ENCODE results near the gene TMEM248. TPM values are rescaled to one million over a fixed set of nuclear protein-coding genes. Genes with fewer than 3 reads are reported as not detected.
"Not testable (repeated sequence)": the region's sequence is repeated elsewhere in the genome, so short reads cannot be mapped to it uniquely, and the experiment has no call there.

The TMEM248 gene, protein sequence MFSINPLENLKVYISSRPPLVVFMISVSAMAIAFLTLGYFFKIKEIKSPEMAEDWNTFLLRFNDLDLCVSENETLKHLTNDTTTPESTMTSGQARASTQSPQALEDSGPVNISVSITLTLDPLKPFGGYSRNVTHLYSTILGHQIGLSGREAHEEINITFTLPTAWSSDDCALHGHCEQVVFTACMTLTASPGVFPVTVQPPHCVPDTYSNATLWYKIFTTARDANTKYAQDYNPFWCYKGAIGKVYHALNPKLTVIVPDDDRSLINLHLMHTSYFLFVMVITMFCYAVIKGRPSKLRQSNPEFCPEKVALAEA
- 154 TPM in 2 replicates for total RNA-seq
- 77.8 TPM for polyA plus RNA-seq (2012)

DNA sequence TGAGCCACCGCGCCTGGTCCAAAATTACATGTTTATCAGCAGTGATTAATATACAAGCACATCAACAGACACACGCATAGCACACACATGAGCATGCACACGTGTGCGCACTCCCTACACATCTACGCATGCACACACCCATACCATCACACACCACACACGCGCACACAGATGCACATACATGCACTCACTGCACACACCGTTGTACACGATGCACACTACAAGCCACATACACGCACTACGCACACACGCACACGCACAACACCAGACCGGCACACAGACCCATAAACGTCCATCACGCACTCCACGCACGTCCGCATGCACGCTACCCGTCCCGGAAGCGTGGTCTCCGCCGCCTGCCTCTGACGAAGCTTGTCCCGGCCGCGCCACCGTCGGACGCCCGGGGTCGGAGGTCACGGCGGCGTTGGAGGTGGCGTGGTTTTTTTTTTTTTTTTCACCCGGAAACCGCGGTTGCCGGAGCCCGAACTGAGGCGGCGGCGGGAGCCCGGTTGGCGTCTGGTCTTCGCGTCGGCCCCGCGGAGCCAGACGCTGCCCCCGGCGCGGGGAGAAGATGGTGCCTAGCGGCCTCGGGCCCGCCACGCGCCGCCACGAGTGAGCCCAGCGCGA lies at the start of gene TMEM248:
Gene TMEM248 (plus strand): TSS at position 457 of the 627 bp plus-strand sequence. CDS start 20,641 bp downstream, outside the sequence.
- peak; percentile 94 for DNase-seq (ENCODE audit: low read depth)

DNA sequence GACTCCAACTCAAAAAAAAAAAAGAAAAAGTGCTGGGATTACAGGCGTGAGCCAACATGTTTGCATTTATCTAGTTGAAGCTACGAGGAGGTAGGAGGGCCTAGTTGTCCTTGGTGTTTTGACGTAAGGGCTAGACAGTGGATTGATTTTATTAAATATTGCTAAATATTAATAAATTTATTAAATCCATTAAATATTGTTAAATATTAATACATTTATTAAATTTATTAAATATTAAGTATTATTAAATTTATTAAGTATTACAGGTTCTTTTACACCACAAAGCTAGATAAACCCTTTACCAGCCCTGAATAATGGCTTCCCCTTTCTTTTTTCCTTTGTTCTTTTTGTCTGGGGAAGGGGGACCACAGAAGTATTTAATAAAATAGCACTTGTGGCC lies 47.5 kb upstream of the TMEM248 start:
- no peak for DNase-seq (ENCODE audit: low read depth)

DNA sequence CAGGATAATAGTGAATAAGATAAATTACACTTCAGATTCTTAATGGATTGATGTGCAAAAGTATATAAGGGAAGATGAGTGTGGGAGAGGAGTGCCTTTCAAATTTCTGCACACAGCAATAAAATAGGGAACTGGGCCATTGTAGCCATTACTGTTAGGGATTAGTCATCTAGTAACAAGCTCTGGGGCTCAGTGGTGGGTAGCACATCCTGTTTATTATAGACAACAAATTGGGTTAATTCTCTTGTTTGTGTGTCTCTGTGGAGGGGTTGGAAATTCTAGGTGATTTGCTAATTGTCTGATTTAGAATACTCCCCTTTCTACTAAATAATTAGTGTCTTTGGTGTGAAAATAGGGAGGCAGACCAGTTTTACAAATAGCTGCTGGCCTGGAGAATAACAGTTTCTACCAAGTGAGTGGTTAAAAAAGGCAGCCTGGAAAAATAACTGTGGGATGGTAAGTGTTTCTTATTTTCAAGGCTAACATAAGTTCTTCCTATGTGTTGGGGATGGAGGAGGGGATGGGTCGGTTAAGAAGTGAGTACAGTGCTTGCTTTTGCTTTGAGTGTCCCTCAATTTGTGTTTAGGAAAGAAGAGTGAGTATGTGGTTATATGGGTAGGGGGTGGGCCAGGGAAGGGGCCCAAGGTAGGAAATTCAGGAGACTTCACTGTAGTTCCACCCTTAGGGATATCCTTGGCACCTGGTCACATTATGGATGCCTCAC lies 43.3 kb upstream of the TMEM248 start:
- no peak for DNase-seq (ENCODE audit: low read depth)

DNA sequence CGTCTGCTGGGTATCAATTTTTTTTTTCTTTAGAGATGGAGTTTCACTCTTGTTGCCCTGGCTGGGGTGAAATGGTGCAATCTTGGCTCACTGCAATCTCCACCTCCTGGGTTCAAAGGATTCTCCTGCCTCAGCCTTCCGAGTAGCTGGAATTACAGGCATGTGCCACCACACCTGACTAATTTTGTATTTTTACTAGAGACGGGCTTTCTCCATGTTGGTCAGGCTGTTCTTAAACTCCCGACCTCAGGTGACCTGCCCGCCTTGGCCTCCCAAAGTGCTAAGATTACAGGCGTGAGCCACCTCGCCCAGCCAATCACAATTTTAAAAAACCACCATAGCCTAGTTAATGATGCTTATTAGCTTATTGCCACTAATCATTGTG lies 42.7 kb upstream of the TMEM248 start:
- DNase-seq (ENCODE audit: low read depth): not testable (repeated sequence)

DNA sequence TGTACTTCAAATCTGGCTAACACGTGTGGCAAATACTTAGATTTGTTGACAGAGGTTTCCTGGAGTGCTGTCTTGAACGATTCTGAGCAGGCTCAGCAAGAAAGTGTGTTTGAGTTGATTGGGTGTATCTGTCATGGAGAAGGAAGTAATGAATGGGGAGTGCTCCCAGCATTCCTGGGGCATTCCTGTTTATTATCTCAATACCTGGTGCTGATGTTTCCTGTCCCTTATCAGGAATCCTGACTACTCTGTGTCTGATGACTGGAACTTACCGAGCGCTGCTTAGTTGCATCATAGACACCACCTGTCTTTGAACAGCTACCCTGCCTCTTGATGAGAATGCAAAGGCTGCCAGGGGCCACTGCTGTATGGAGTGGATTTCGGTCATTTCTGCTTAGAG lies 41.0 kb upstream of the TMEM248 start:
- no peak for DNase-seq (ENCODE audit: low read depth)

DNA sequence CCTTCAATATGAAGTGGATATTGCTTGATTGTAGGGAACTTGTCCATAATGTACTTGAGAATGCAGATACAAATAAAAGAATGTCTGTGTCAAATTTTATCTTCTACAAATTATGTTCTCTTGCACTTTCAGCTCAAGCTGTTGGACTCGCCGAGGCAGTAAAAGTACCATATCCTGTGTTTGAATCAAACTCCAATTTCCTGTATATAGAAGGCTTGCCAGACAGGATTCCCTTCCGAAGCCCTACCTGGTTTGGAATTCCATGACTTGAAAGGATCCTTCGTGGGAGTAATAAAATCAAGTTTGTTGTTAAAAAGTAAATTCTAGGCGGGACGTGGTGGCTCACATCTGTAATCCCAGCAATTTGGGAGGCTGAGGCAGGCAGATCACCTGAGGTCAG lies 40.4 kb upstream of the TMEM248 start:
- DNase-seq (ENCODE audit: low read depth): not testable (repeated sequence)

DNA sequence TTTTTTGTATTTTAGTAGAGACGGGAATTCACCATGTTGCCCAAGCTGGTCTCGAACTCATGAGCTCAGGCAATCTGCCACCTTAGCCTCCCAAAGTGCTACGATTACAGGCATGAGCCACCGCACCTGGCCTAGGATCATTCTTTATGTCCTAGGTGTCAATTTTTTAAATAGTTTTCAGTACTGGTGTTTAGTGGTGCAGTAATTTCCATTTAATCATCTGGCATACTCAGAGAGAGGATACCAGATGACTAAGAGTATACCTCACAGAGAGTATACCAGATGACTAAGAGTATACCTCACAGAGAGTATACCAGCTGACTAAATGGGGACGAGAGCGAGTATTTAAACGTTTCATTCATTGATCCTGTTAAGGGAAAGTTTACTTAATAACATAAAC lies 37.3 kb upstream of the TMEM248 start:
- no peak for DNase-seq (ENCODE audit: low read depth)

DNA sequence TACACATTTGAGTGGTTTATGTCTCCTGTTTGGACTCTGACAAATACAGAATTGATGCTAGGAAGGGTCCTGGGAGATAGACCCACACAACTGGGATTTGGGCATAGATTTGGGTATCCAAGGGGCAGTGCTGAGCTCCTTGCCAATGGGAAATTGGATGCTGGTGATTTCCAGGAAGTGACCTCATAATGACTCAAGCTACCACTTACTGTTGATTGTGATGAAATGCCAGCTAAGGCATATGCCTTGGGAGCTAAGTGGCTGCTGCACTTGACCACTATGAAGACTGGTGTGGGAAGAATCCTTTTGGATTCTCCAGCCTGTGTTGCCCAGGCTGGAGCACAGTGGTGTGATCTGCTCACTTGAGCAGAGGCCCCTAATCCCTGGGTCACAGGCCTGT lies 36.5 kb upstream of the TMEM248 start:
- DNase-seq (ENCODE audit: low read depth): not testable (repeated sequence)

DNA sequence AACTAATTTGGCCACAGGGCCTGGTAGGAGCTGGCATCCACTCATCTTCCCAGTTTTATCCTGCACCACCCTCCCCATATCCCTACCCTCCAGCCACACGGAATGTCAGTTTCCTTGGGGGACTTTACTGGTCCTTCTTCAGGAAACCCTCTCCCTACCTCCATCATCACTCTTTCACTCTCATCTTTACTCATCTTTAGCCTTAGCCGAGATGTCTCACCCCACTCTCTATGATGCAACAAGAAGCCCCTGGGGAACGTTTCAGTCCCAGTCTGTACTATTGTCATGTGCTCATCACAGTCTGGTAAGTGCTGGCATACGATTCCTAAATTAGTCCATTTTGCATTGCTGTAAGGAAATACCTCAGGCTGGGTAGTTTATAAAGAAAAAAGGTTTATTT lies 34.9 kb upstream of the TMEM248 start:
- no peak for DNase-seq (ENCODE audit: low read depth)

DNA sequence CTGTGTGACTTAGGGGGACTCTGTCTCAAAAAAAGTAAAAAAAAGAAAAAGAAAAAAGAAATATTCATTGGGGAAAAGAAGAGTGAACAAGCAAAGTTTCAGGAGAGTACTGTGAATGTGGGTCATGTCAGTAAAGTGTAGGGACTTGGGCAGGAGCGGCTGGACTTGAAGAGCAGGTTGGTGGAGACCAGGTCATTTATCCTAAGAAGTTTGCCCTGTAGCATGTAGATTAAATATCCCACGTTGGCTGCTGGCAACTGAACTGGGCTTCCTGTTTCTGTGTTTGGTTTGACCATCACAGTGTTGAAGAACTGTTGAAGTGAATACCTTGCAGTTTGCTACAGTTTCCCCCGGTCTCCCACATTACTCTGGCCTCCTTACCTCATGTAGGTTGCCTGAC lies 32.8 kb upstream of the TMEM248 start:
- not testable (repeated sequence) for DNase-seq (ENCODE audit: low read depth)

DNA sequence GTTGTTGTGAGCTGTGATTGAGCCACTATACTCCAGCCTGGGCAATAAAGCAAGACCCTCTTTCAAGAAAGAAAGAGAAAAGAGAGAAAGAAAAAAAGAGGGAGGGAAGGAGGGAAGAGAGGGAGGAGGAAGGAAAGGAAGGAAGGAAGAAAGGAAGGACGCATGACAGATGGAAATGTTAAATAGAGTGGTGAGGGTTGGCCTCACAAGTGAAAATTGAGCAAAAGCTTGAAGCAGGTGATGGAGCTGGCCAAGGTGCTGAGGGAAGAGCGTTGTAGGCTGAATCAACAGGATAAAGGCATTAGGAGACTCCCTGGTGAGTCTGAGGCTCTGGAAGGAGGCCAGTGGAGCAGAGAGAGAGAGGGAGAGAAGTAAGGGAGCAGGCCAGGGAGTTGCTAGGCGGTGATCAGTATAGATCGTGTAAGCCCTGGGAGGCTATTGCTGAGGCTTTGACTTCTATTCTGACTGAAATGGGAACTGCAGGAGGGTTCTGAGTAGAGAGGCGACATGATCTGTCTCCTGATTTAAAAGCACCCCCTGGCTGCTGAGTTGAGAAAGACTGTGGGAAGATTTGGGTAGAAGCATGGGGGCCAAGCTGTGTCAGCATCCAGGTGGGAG lies 26.5 kb upstream of the TMEM248 start:
- DNase-seq (ENCODE audit: low read depth): peak; percentile 28

DNA sequence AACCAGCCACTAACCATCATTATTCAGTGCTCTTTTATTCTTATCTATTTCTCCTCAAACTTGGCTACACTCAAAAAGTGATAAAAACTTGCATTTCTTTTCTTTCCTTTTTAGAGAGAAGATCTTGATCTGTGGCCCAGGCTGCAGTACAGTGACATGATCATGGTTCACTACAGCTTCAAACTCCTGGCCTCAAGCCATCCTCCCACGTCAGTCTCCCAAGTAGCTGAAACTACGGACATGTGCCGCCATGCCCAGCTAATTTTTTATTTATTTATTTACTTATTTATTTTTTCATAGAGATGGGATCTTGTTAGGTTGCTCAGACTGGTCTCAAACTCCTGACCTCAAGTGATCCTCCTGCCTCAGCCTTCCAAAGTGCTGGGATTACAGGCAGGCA lies 24.6 kb upstream of the TMEM248 start:
- DNase-seq (ENCODE audit: low read depth): no peak

DNA sequence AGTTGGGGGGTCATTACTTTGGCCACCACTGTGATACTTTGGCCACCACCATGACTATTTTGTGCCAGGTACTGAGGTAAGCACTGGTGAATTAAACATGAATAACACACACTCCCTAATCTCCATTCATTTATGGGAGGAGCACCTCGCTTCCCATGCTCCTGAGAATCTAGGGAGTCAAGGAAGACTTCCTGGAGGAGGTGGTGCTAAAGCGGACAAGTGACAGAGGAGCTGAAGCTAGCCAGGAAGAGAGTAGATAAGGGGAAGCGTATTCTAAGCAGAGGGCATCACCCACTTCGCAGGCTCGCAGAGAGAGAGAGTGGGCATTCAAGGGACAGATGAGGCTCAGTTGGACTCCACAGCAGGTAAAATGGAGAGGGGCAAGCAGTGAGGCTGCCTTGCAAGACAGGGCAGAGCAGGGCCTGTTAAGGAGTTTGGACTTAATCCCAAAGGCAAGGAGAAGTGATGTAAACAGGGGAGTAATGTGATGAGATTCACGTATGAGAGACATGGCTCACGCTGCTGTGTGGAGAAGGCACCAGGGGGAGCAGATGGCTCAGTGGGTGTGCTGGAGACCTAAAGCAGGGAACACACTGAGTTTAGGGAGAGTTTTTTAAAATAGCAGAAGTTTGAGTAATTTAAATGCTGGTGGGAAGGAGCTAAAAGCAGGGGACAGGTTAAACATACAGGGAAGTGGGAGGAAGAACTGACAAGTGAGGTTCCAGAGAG lies 21.3 kb upstream of the TMEM248 start:
- DNase-seq (ENCODE audit: low read depth): no peak

DNA sequence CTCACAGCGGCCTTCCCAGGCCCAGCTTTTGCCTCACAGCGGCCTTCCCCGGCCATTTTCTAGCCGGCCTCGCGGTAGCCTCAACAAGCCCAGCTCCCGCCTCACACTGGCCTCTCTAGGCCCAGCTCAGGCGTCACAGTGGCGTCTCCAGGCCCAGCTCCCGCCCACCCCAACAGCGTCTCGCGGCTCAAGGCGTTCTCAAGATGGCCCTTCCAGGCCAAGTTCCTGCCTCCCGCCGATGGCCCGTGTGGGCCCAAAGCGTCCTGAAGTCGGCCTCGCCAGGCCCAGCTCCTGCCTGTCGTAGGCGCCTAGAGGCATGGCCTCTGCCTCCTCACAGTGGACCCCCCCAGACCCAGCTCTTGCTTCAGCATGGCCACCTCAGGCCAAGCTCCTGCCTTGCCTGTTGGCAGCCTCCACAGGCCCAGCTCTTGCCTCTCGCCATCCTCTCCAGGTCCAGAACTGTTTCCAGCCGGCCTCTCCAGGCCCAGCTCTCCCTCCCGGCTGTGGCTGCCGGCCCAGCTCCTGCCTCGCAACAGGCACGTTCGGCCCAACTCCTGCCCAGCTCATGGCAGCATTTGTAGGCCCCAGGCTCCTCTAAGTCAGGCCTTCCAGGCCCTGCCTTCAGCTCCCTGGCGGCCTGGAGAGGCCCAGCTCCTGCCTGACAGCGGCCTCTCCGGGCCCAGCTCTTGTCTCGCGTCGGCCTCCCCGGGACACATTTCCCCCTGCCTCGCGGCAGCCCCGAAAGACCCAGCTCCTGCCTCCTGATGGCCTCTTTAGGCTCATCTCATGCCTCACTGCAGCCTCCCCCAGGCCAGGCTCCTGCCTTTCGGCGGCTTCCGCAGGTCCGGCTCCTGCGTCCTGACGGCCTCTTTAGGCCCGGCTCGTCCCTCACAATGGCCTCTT lies 18.8 kb upstream of the TMEM248 start:
- no peak for DNase-seq (ENCODE audit: low read depth)

DNA sequence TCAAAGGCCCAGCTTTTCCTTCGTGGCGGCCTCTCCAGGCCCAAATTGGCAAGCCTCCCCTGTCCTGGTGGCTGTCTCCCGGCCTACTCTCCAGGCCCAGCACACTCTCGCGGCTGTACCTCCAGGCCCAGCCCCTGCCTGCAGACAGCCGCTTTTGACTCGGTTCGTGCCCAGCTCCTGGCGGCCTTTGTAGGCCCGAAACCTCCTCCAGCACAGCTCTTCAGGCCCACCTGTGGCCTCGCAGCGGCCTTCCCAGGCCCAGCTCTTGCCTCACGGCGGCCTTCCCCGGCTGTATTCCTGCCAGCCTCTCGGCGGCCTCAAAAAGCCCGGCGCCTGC lies 18.2 kb upstream of the TMEM248 start:
- no peak for DNase-seq (ENCODE audit: low read depth)

DNA sequence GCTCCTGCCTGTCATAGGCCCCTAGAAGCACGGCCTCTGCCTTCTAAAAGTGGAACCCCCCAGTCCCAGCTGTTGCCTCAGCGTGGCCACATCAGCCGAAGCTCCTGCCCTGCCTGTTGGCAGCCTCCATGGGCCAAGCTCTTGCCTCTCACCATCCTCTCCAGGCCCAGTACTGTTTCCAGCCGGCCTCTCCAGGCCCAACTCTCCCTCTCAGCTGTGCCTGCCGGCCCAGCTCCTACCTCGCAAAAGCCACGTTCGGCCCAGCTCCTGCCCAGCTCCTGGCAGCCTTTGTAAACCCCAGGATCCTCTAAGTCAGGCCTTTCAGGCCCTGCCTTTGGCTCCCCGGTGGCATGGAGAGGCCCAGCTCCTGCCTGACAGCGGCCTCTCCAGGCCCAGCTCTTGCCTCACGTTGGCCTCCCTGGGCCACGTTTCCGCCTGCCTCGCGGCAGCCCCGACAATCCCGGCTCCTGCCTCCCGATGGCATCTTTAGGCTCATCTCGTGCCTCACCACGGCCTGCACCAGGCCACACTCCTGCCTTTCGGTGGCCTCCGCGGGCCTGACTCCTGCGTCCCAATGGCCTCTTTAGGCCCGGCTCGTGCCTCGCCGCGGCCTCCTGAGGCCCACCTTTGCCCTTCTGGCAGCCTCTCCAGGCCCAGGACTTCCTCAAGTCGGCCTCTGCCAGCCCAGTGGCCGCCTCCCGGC lies 17.5 kb upstream of the TMEM248 start:
- no peak for DNase-seq (ENCODE audit: low read depth)

DNA sequence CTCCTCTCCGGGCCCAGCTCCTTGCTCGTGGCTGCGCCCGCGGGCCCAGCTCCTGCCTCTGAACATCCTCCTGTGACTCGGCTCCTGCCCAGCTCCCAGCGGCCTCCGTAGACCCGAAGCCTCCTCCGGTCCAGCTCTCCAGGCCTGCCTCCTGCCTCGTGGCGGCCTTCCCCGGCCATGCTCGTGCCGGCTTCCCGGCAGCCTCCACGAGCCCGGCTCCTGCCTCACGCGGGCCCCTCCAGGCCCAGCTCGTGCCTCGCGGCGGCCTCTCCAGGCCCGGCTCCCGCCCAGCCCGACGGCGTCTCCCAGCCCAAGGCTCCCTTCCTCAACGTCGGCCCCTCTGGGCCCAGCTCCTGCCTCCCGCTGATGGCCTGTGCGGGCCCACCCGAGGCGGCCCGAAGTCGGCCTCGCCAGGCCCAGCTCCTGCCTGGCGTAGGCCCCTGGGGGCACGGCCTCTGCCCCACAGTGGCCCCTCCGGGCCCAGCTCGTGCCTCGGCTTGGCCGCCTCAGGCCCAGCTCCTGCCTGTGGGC lies 16.9 kb upstream of the TMEM248 start:
- no peak for DNase-seq (ENCODE audit: low read depth)

DNA sequence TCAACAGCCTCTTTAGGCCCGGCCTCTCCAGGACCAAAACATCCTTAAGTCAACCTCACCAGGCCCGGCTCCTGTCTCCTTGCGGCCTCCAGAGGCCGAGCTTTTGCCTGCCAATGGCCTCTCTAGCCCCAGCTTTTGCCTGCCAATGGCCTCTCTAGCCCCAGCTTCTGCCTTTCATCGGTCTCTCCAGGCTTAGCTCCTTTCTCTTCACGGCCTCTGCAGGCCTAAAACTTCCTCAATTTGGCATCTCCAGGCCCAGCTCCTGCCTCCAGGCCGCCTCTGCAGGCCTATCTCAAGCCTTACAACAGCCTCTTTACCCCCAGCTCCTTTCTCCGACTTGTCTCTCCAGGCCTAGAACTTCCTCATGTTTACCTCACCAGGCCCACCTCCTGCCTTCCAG lies 15.7 kb upstream of the TMEM248 start:
- no peak for DNase-seq (ENCODE audit: low read depth)

DNA sequence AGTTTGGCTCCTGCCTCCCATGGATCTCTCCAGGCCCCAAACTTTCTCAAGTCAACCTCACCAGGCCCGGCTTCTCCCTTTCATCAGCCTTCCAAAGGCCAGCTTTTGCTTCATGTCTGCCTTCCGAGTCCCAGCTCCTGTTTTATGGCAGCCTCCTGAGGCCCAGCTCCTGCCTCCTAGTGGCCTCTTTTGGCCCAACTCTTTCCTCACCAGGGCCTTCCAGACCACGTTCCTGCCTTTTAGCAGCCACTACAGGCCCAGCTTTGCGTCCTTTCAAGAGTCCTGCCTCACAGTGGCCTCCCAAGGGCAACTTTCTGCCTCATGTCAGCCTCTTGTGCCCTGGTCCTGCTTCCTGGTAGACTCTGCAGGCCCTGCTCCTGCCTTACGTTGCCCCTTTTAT lies 15.3 kb upstream of the TMEM248 start:
- DNase-seq (ENCODE audit: low read depth): no peak

All from myocyte (in vitro differentiated cells).